ENCODE results near the gene ACVRL1. TPM values are rescaled to one million over a fixed set of nuclear protein-coding genes. Genes with fewer than 3 reads are reported as not detected.

Gene ACVRL1
- total and polyA plus RNA-seq, 2 donors (not counting 1 experiment from before 2014, with no cell fraction given), result not detected

- ChIA-PET CTCF (interaction anchor here (1.7 to 4.3 kb wide), 4 partner anchors 13 to 56 kb away, joined by 4 to 17 read pairs (median 8); no protein-coding TSS in a partner anchor), POLR2A (no interaction called here)
- intact Hi-C loops (cut with micrococcal nuclease), result no loop called here
- peaks cover 0 to 4% (median 0%) of the 10 kb centered on the region in 3 donors for H3K9me3 ChIP-seq (ENCODE audit: control extremely low read depth in 1 of 3, control insufficient read depth in 2 of 3, insufficient read depth in 1 of 3, low read length in 2 of 3)
- no peak overlapping the region for H3K4me3 ChIP-seq (ENCODE audit: control extremely low read depth in 1 of 5, extremely low read depth in 1 of 5, insufficient read depth in 1 of 5, low read depth in 2 of 5, low read length in 4 of 5)
- H3K4me1 Mint-ChIP-seq, result peaks cover 33% of the 10 kb centered on the region
- H2AFZ ChIP-seq (ENCODE audit: insufficient read depth, low read depth, low read length, poor library complexity, severe bottlenecking), result no peak overlapping the region
- peak overlapping the region; percentile 16 for H3K4me2 ChIP-seq (replicated peaks; ENCODE audit: low read depth, low read length, poor library complexity, severe bottlenecking)
- no peak overlapping the region for H3K9ac ChIP-seq (ENCODE audit: low read length)
- no peaks in the 10 kb centered on the region for H3K9me3 Mint-ChIP-seq (ENCODE audit: insufficient read depth)
- H3K4me1 ChIP-seq (ENCODE audit: control insufficient read depth in 2 of 2, insufficient read depth in 2 of 2, low read length in 2 of 2), result peaks cover 23 to 31% of the 10 kb centered on the region in 2 donors
- H3K79me2 ChIP-seq (ENCODE audit: control insufficient read depth, insufficient read depth, low read length), result no peaks in the 10 kb centered on the region
- no peaks in the 10 kb centered on the region for H3K36me3 ChIP-seq (replicated peaks in 1 of 2; ENCODE audit: control extremely low read depth in 1 of 2, control insufficient read depth in 1 of 2, extremely low read depth in 1 of 2, insufficient read depth in 2 of 2, low read length in 1 of 2)
- 68% methylated on average over 2 of the region's 5 CpGs for WGBS (ENCODE audit: insufficient coverage)
- no peak for TF ChIP-seq EZH2 (IDR thresholded peaks at IDR 0.05; ENCODE audit: borderline replicate concordance, insufficient read depth, low read depth, low read length, poor library complexity, severe bottlenecking)
- TF ChIP-seq, protein P1, sequence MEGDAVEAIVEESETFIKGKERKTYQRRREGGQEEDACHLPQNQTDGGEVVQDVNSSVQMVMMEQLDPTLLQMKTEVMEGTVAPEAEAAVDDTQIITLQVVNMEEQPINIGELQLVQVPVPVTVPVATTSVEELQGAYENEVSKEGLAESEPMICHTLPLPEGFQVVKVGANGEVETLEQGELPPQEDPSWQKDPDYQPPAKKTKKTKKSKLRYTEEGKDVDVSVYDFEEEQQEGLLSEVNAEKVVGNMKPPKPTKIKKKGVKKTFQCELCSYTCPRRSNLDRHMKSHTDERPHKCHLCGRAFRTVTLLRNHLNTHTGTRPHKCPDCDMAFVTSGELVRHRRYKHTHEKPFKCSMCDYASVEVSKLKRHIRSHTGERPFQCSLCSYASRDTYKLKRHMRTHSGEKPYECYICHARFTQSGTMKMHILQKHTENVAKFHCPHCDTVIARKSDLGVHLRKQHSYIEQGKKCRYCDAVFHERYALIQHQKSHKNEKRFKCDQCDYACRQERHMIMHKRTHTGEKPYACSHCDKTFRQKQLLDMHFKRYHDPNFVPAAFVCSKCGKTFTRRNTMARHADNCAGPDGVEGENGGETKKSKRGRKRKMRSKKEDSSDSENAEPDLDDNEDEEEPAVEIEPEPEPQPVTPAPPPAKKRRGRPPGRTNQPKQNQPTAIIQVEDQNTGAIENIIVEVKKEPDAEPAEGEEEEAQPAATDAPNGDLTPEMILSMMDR (IDR thresholded peaks at IDR 0.05), result no peak
- DNase-seq (peak; percentile 22), ATAC-seq (ENCODE audit: low read depth) (no peak)
- peak overlapping the region; percentile 53 for H3K27ac Mint-ChIP-seq
- H4K20me1 ChIP-seq (ENCODE audit: control insufficient read depth, insufficient read depth, low read length, poor library complexity, severe bottlenecking), result no peaks in the 10 kb centered on the region
- peaks cover 0 to 4% (median 2%) of the 10 kb centered on the region in 4 experiments for H3K27me3 ChIP-seq (replicated peaks in 1 of 4; ENCODE audit: control extremely low read depth in 1 of 4, control insufficient read depth in 3 of 4, insufficient read depth in 4 of 4, low read length in 3 of 4)
- H3K4me3 Mint-ChIP-seq, result peak overlapping the region; percentile 11
- H3K27me3 Mint-ChIP-seq, result peaks cover 3% of the 10 kb centered on the region
- no peak overlapping the region for H3K27ac ChIP-seq (ENCODE audit: low read length in 2 of 2)
These were observed 17.4 kb downstream of the ACVRL1 start for GRCh38 chr12:51924551-51925319.

Measured in B cell (primary cell).